HCT116 (cell line): ENCODE data around the gene COTL1. TPM values are rescaled to one million over a fixed set of nuclear protein-coding genes. Genes with fewer than 3 reads are reported as not detected.

Experiments used
- ATAC-seq: fragments of 200-7000 bp; cut with Tn5 transposase; 2 replicates; pipeline ENCODE4 v1.9.1; 2020; ENCODE audit warnings: mild to moderate bottlenecking, moderate library complexity
- BruUV-seq: library from RNA; stranded (reverse); fragments of 400-500 nt; replicated peaks from 2 replicates; lab custom pipeline; 2021; lab: Mats Ljungman, UMichigan
- CTCF ChIA-PET: fragments of 300-600 bp; sonication (Branson Sonifier 250); formaldehyde crosslinking; loops from one replicate; lab custom pipeline; 2021; ENCODE audit warnings: antibody characterized with exemption; lab: Charles Lee
- POLR2A ChIA-PET: fragments of 300-600, 350-600 bp; sonication (Branson Sonifier 250); formaldehyde crosslinking; loops from one replicate; lab custom pipeline; 2021; ENCODE audit warnings: antibody characterized with exemption; lab: Charles Lee
- RAD21 ChIA-PET, 2 experiments: fragments of 300-600 bp; sonication (Branson Sonifier 250); formaldehyde crosslinking; loops; one replicate each; lab custom pipeline; 2023; ENCODE audit warnings: low total read pairs in 2 of 2; ENCODE audit not compliant: uncharacterized antibody in 2 of 2, unreplicated experiment in 2 of 2, low non-redundant PET in 1 of 2; lab: Charles Lee
- DNase-seq: peaks from one replicate; pipeline ENCODE4 v3.0.0-alpha.2; 2010; ENCODE audit warnings: low read depth, low spot score
- H2AFZ ChIP-seq: fragments of 200-600 bp; shearing (Covaris generic), sonication (generic); 2 replicates; pipeline ENCODE4 v1.6.1; 2017; ENCODE audit warnings: low read depth, mixed run types, mixed read lengths, antibody characterized with exemption, low read length; ENCODE audit not compliant: poor library complexity, severe bottlenecking
- H3K27ac ChIP-seq: 2 replicates; pipeline ENCODE4 v1.5.1; 2012; ENCODE audit warnings: low read depth, low read length
- H3K27me3 ChIP-seq: fragments of 200-600 bp; sonication (generic); 2 replicates; pipeline ENCODE4 v1.6.1; 2016; ENCODE audit warnings: mixed run types, low read length, mixed read lengths; ENCODE audit not compliant: insufficient read depth
- H3K36me3 ChIP-seq, 2 experiments: fragments of 200-500 bp in 1 of 2; fragments of 200-600 bp in 1 of 2; sonication (Bioruptor generic) in 1 of 2; sonication (generic) in 1 of 2; 2 replicates each; pipeline versions ENCODE4 v1.5.1 to v1.6.1; 2014 to 2016; ENCODE audit warnings: low read length in 2 of 2, inconsistent platforms in 1 of 2, mixed read lengths in 1 of 2, mixed run types in 1 of 2; ENCODE audit not compliant: insufficient read depth in 2 of 2, control insufficient read depth in 1 of 2
- H3K4me1 ChIP-seq, 2 experiments: fragments of 200-600 bp in 1 of 2; sonication (generic) in 1 of 2; 2 replicates each; pipeline versions ENCODE4 v1.5.1 to v1.6.1; 2012 to 2017; ENCODE audit warnings: low read length in 2 of 2, inconsistent platforms in 1 of 2, mild to moderate bottlenecking in 1 of 2, mixed read lengths in 1 of 2, mixed run types in 1 of 2, moderate library complexity in 1 of 2; ENCODE audit not compliant: insufficient read depth in 2 of 2, control insufficient read depth in 1 of 2
- H3K4me2 ChIP-seq: fragments of 200-600 bp; sonication (generic); 2 replicates; pipeline ENCODE4 v1.6.1; 2017; ENCODE audit warnings: mixed run types, low read length, mixed read lengths
- H3K4me3 ChIP-seq, 2 experiments: fragments of 200-600 bp in 1 of 2; sonication (generic) in 1 of 2; replicated peaks in 1 of 2; 2 replicates each; pipeline ENCODE4 v1.5.1; 2011 to 2016; ENCODE audit warnings: low read length in 2 of 2, control low read depth in 1 of 2, low read depth in 1 of 2, mild to moderate bottlenecking in 1 of 2, mixed read lengths in 1 of 2, mixed run types in 1 of 2
- H3K79me2 ChIP-seq: fragments of 200-600 bp; sonication (generic); 2 replicates; pipeline ENCODE4 v1.6.1; 2017; ENCODE audit warnings: mild to moderate bottlenecking, mixed run types, low read length, moderate library complexity, mixed read lengths; ENCODE audit not compliant: insufficient read depth
- H3K9ac ChIP-seq: fragments of 200-600 bp; sonication (generic); 2 replicates; pipeline ENCODE4 v1.6.1; 2016; ENCODE audit warnings: low read length, mixed read lengths
- H3K9me2 ChIP-seq: fragments of 200-600 bp; sonication (generic), shearing (Covaris generic); 2 replicates; pipeline ENCODE4 v1.6.1; 2017; ENCODE audit warnings: mixed run types, mild to moderate bottlenecking, moderate library complexity; ENCODE audit not compliant: insufficient read depth
- H3K9me3 ChIP-seq, 2 experiments: fragments of 200-500 bp in 1 of 2; fragments of 200-600 bp in 1 of 2; sonication (Bioruptor generic) in 1 of 2; sonication (generic) in 1 of 2; 2 replicates each; pipeline ENCODE4 v1.6.1; 2014 to 2017; ENCODE audit warnings: low read length in 2 of 2, mixed read lengths in 2 of 2, inconsistent platforms in 1 of 2, low read depth in 1 of 2, mild to moderate bottlenecking in 1 of 2, mixed run types in 1 of 2, moderate library complexity in 1 of 2; ENCODE audit not compliant: control insufficient read depth in 1 of 2, insufficient read depth in 1 of 2
- H4K20me1 ChIP-seq: fragments of 200-600 bp; sonication (generic), shearing (Covaris generic); 2 replicates; pipeline ENCODE4 v1.6.1; 2017; ENCODE audit warnings: mixed run types, mild to moderate bottlenecking, moderate library complexity; ENCODE audit not compliant: insufficient read depth
- ATF3 ChIP-seq: IDR thresholded peaks from 2 replicates; pipeline ENCODE4 v1.6.1; 2012
- CBX3 ChIP-seq: IDR thresholded peaks from 2 replicates; pipeline ENCODE4 v1.6.1; 2012; ENCODE audit warnings: low read depth
- CEBPB ChIP-seq: IDR thresholded peaks from 2 replicates; pipeline ENCODE4 v1.6.1; 2012; ENCODE audit warnings: low read depth
- CTCF ChIP-seq, 3 experiments: fragments of 200-600 bp in 1 of 3; sonication (generic) in 1 of 3; IDR thresholded peaks in 2 of 3; conservative IDR thresholded peaks in 1 of 3; 2 replicates each; pipeline ENCODE4 v1.5.1; 2012 to 2017; ENCODE audit warnings: low read depth in 2 of 3, low read length in 2 of 3, antibody characterized with exemption in 1 of 3, borderline replicate concordance in 1 of 3, control low read depth in 1 of 3, mild to moderate bottlenecking in 1 of 3, mixed read lengths in 1 of 3, mixed run types in 1 of 3, moderate library complexity in 1 of 3; ENCODE audit not compliant: insufficient read depth in 1 of 3
- EGR1 ChIP-seq: IDR thresholded peaks from 2 replicates; pipeline ENCODE4 v1.6.1; 2012; ENCODE audit warnings: low read depth
- ELF1 ChIP-seq: IDR thresholded peaks from 2 replicates; pipeline ENCODE4 v1.6.1; 2012; ENCODE audit warnings: low read depth, borderline replicate concordance
- EZH2 ChIP-seq: fragments of 200-600 bp; sonication (generic); IDR thresholded peaks from 2 replicates; pipeline ENCODE4 v1.6.1; 2017; ENCODE audit warnings: antibody characterized with exemption, mixed run types
- EZH2phosphoT487 ChIP-seq: fragments of 200-600 bp; IDR thresholded peaks from 2 replicates; pipeline ENCODE4 v1.6.1; 2018; ENCODE audit warnings: antibody characterized with exemption, borderline replicate concordance
- FOSL1 ChIP-seq: IDR thresholded peaks from 2 replicates; pipeline ENCODE4 v1.6.1; 2012; ENCODE audit warnings: low read depth
- JUND ChIP-seq: IDR thresholded peaks from 2 replicates; pipeline ENCODE4 v1.6.1; 2012
- MAX ChIP-seq: IDR thresholded peaks from 2 replicates; pipeline ENCODE4 v1.6.1; 2012
- POLR2A ChIP-seq: IDR thresholded peaks from 2 replicates; pipeline ENCODE4 v1.7.0; 2011; ENCODE audit warnings: borderline replicate concordance; ENCODE audit not compliant: insufficient read depth, insufficient read length; ENCODE audit errors: extremely low read depth
- SIN3A ChIP-seq: IDR thresholded peaks from 2 replicates; pipeline ENCODE4 v1.6.1; 2012; ENCODE audit warnings: low read depth
- SRF ChIP-seq: IDR thresholded peaks from 2 replicates; pipeline ENCODE4 v1.6.1; 2012; ENCODE audit warnings: low read depth
- ZBTB33 ChIP-seq: IDR thresholded peaks from 2 replicates; pipeline ENCODE4 v1.6.1; 2011; ENCODE audit warnings: mild to moderate bottlenecking, low read length, moderate library complexity; ENCODE audit not compliant: insufficient replicate concordance; ENCODE audit errors: extremely low read depth
- ZFX ChIP-seq: fragments of 450-650 bp; IDR thresholded peaks from 2 replicates; pipeline ENCODE4 v1.6.1; 2017
- ZNF274 ChIP-seq: fragments of 200-500 bp; sonication (Bioruptor generic); IDR thresholded peaks from 2 replicates; pipeline ENCODE4 v1.6.1; 2014; ENCODE audit warnings: mild to moderate bottlenecking, low read depth, low read length, inconsistent platforms
- intact Hi-C: fragments of 100-400 bp; cut with micrococcal nuclease; formaldehyde crosslinking; loops from 2 replicates; pipeline ENCODE4 v1.10.0; 2022
- total RNA-seq: library from RNA; stranded (reverse); gene quantifications from one replicate; pipeline ENCODE4 v1.2.1, GENCODE V29; 2021; ENCODE audit not compliant: unreplicated experiment

COTL1 gene
- total RNA-seq, 1 experiment from 2014 or later, result 276 TPM

GRCh38 chr16:84557059-84557458, 60.8 kb downstream of the COTL1 start (continued):
- no peak for TF ChIP-seq CTCF (IDR thresholded peaks at IDR 0.05 in 2 of 3, conservative IDR thresholded peaks at IDR 0.05 in 1 of 3; ENCODE audit: borderline replicate concordance in 1 of 3, insufficient read depth in 1 of 3, low read depth in 2 of 3, low read length in 2 of 3)
- no peak for TF ChIP-seq ZFX
- no peak for TF ChIP-seq FOSL1
- TF ChIP-seq ATF3, result no peak
- TF ChIP-seq SRF, result no peak
- no peak for TF ChIP-seq MAX
- TF ChIP-seq JUND, result no peak

GRCh38 chr16:84555418-84556196, 62.3 kb downstream of the COTL1 start:
- ChIA-PET POLR2A (no interaction called here), CTCF (interaction anchor here (0.6 kb wide), 1 partner anchor 65 kb away, joined by 3 read pairs; no protein-coding TSS in a partner anchor), RAD21 (no interaction called here)
- ATAC-seq (no peak), DNase-seq (no peak)
- no peak overlapping the region for H3K9ac ChIP-seq
- H2AFZ ChIP-seq, result no peak overlapping the region
- H3K79me2 ChIP-seq, result no peaks in the 10 kb centered on the region
- H3K9me3 ChIP-seq, result no peaks in the 10 kb centered on the region
- H3K4me2 ChIP-seq, result no peak overlapping the region
- intact Hi-C loops, result no loop called here
- H3K4me1 ChIP-seq, result peaks cover 0 to 12% of the 10 kb centered on the region in 2 experiments; a peak in 1 of 4 replicates
- BruUV-seq, result no TSS peak
- no peaks in the 10 kb centered on the region for H3K9me2 ChIP-seq
- no peaks in the 10 kb centered on the region for H3K36me3 ChIP-seq
- no peaks in the 10 kb centered on the region for H3K27me3 ChIP-seq
- H3K4me3 ChIP-seq, result no peak overlapping the region
- H3K27ac ChIP-seq, result no peak overlapping the region
- H4K20me1 ChIP-seq, result no peaks in the 10 kb centered on the region
- TF ChIP-seq ZNF274 (no peak), MAX (no peak), EZH2phosphoT487 (no peak), EGR1 (no peak), ZFX (no peak), CTCF (IDR thresholded peaks at IDR 0.05 in 2 of 3, conservative IDR thresholded peaks at IDR 0.05 in 1 of 3; ENCODE audit: borderline replicate concordance in 1 of 3, insufficient read depth in 1 of 3, low read depth in 2 of 3, low read length in 2 of 3) (no peak), CEBPB (no peak), ATF3 (no peak), POLR2A (no peak), FOSL1 (no peak), SIN3A (no peak), CBX3 (no peak), SRF (no peak), EZH2 (no peak), ZBTB33 (no peak), ELF1 (no peak)
